HG03457 (cell line): ENCODE data around the gene CRELD1.
"Not testable (repeated sequence)": the region's sequence is repeated elsewhere in the genome, so short reads cannot be mapped to it uniquely, and the experiment has no call there.

Experiments used
- ATAC-seq: cut with Tn5 transposase; IDR thresholded peaks from one replicate; pipeline ENCODE4 v1.9.1; 2021; ENCODE audit warnings: moderate number of reproducible peaks; ENCODE audit not compliant: unreplicated experiment

Gene CRELD1

GRCh38 chr3:9933561-9934234 lies at the start of gene CRELD1:
TSS of gene CRELD1 (plus strand) at chr3:9933834. CDS start at chr3:9934439, 605 bp downstream.
- ATAC-seq, result peak; percentile 82

DNA sequence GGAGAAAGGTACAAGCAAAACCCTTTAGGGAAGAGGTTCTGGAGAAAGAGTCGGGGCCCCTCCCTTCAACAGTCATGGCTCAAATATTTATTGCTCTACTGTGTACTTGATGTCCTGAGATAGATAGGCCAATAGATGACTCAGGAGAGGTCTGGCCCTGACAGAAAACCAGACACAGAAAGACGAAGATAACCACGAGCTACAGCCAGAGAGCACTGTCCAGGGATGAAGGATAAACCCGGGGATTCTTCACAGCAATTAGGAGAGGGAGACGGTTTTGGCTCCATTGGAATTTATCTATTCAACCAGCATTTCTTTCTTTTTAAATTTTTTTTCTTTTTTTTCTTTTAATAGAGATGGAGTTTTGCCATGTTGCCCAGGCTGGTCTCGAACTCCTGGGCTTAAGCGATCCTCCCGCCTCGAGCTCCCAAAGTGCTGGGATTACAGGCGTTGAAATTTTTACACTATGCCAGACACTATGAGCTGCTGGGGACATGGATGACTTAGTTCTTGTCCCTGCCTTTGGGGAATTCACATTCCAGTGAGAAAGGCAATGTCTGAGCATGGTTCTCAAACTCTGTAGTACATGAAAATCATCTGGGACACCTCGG lies 49.0 kb upstream of the CRELD1 start:
- ATAC-seq, result no peak

DNA sequence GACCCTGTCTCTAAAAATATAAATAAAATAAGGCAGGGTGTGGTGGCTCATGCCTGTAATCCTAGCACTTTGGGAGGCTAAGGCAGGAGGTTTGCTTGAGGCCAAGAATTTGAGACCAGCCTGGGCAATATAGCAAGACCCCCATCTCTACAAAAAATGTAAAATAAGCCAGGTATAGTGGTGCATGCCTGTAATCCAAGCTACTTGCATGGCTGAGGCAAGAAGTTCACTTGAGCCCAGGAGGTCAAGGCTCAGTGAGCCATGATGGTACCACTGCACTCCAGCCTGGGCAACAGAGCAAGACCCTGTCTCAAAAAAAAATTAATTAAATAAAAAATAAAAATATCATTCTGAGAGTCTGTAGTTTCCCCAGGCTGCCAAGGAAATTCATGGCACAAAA lies 47.3 kb upstream of the CRELD1 start:
- no peak for ATAC-seq

- no peak for ATAC-seq
Observed at GRCh38 chr3:9887480-9887879, 46.2 kb upstream of the CRELD1 start.

DNA sequence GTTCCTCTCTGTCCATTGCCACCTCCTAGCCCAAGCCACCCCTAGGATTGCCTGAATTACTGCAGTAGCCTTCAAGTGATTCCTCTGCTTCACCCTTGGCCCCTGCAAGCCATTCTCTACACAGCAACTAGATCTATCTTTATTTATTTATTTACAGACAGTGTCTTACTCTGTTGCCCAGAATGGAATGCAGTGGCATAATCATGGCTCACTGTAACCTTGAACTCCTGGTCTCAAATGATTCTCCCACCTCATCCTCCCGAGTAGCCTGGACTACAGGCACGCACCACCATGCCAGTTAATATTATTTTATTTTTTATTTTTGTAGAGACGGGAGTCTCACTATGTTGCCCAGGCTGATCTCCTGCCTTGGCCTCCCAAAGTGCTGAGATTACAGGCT lies 45.1 kb upstream of the CRELD1 start:
- no peak for ATAC-seq

- no peak for ATAC-seq
Observed at GRCh38 chr3:9889405-9889804, 44.2 kb upstream of the CRELD1 start.

DNA sequence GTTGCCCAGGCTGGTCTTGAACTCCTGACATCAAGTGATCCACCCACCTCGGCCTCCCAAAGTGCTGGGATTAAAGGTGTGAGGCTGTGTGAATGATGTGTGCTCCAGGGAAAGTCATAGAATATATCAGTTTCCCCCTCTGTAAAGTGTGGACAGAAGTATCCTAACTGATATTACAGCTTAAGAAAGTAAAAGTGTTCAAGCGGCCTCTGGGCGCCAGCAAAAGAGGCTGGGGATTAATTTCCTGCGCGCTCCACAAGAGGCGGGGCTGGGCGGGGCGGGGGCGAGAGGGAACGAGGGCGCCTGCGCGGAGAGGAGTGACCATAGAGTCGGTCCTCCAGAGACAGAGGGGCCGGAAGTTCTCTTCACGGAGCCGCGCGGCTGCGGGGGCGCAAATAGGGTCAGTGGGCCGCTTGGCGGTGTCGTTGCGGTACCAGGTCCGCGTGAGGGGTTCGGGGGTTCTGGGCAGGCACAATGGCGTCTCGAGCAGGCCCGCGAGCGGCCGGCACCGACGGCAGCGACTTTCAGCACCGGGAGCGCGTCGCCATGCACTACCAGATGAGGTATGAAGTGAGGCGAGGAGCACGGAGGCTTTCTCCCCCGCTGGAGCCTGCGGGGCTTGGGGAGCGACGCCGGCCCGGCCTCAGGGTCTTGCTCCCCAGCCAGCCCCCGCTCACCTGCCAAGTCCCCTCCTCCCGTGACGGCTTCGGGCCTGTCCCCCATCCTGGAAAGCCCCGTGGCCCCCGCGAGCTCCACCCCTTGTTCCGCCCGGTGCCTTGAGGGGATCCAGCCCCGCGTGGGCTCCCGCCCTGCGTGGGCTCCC lies 43.2 kb upstream of the CRELD1 start, which contains the start of gene JAGN1:
Gene JAGN1, plus strand, starts transcription at position 362 of the 823 bp plus-strand sequence. Its CDS starts 113 bp downstream, at position 475.
- peak; percentile 73 for ATAC-seq

DNA sequence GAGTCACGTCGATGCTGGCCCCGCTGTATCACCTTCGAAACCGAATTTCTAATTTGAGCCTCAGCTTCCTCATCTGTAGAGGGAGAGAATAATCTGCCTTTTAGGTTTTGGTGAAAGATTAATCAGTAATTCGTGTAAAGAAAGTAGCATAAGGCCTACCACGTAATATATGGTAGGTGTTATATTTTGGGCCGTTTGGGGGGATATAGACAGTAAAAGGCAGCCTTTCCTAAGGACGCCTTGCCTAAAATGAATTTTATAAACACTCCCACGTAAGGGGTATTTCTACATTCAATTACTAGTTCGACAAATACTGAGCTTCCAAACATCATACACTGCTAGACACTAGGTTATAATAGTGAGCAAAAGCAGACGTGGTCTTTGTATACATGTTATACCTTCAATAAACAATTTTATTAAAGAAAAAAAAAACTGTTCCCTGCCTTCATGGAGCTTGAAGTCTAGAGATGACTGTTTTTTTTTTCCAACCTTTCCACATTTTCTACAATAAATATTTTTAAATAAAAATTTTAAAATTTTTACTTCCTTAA lies 42.5 kb upstream of the CRELD1 start:
- ATAC-seq, result no peak

DNA sequence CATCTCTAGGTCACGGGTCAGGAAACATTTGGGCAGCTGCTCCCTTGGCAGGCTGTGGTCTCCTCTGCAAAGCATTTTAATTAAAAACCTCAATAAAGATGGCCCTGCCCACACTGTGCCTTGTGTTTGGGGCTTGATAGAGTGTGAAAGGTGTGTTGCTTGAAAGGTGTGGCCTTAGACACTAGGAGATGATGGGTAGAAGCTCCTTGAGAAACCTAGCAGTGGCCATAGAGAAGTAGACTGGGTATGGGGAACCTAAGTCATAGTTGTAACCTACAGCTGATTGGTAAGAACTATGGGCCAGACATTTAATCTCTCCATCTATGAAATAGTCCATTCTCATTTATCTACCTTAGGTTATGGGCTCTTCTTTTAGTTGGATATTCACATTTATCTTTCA lies 39.9 kb upstream of the CRELD1 start:
- ATAC-seq, result no peak

DNA sequence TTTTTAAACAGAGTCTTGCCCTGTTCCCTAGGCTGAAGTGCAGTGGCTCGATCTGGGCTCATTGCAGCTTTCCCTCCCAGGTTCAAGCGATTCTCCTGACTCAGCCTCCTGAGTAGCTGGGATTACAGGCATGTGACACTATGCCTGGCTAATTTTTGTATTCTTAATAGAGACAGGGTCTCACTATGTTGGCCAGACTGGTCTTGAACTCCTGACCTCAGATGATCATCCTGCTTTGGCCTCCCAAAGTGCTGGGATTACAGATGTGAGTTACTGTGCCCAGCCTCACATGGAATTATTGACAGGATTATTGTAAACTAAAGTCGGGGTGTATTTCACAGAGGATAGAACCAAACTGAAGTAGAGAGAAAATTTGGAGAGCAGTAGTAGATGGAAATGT lies 37.9 kb upstream of the CRELD1 start:
- not testable (repeated sequence) for ATAC-seq

DNA sequence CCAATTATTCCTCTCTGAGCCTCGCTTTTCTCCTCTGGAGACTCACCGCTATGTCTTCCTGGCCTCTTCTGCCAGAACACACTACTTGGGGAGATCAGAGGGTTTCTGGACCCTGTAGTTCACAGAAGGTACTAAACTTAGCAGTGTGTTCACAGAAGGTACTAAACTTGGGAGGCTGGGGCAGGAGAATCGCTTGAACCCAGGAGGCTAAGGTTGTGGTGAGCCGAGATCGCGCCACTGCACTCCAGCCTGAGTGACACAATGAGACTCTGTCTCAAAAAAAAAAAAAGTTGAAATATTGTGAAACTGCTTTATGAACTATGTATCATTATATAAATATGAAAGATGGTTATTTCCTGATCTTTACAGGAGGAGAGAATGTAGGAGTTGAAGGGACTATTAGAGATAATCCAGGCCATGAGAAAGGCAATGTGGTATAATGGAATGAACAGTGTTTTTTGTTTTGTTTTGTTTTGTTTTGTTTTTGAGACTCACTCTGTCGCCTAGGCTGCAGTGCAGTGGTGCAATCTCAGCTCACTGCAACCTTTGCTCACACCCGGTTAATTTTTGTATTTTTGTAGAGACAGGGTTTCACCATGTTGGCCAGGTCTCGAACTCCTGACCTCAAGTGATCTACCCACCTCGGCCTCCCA lies 36.8 kb upstream of the CRELD1 start:
- ATAC-seq, result not testable (repeated sequence)

- peak; percentile 59 for ATAC-seq
Observed at GRCh38 chr3:9897408-9898372, 35.9 kb upstream of the CRELD1 start.

- no peak for ATAC-seq
Observed at GRCh38 chr3:9898467-9899241, 35.0 kb upstream of the CRELD1 start.

- no peak for ATAC-seq
Observed at GRCh38 chr3:9899289-9899791, 34.3 kb upstream of the CRELD1 start.

- ATAC-seq, result not testable (repeated sequence)
Observed at GRCh38 chr3:9900965-9901415, 32.6 kb upstream of the CRELD1 start.

DNA sequence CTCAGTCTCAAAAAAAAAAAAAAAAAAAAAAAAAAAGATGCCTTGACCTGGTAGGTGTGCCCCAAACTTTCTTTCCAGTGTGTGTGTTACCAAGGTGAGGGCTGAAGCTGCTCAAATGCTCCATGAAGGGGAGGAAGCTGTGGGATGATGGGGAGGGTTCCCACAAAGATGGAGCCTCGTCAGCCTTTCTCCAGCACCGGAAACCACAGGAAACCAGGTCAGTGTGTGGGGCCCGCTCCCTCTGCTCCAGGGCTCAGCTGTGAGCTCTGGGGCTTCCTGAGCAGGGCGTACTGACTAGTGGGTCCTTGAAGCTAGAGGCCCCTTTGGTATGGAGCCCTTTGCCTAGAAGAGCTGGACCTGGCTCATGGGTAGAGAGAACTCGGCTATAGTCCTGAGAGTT lies 31.7 kb upstream of the CRELD1 start:
- no peak for ATAC-seq

DNA sequence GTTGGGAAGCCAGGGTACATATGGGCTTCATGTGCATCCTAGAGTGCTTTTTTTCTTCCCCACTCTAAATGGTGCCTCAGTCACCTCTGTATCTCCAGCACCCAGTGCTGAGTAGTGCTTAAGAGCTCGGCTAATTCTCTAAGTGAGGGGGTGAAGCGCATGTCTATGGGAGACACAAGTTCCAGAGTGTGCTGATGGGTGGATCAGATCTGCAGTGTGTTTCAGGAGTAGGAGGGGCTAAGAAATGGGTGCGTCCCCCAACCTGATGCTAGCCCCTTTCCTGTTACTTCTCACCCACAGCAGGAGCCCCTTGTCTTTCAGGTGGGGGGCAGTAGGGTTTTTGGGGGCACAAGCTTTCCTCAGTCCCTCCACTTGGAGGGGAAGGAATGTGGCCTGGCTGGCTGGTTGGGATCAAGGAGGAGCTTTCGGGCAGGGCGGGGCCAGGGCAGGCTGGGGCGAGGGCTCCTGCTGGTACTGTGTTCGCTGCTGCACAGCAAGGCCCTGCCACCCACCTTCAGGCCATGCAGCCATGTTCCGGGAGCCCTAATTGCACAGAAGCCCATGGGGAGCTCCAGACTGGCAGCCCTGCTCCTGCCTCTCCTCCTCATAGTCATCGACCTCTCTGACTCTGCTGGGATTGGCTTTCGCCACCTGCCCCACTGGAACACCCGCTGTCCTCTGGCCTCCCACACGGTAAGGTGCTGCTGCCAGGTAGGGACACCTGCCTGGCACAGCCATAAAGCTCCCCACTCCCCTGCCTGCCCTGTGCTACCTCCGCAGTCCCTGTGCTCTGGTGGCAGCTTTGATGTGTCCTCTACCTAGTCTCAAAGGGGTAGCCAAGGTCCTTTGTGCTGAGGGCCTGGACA lies 31.0 kb upstream of the CRELD1 start, which contains the start of gene IL17RE:
Gene IL17RE, plus strand, starts transcription at position 477 of the 866 bp plus-strand sequence. Its CDS starts 85 bp downstream, at position 562.
- no peak for ATAC-seq

- ATAC-seq, result no peak
Observed at GRCh38 chr3:9903238-9903624, 30.4 kb upstream of the CRELD1 start.
